Measurements from ENCODE around the gene NFATC3.
A peak's percentile ranks its signal among the peaks of the same experiment; 100 is the strongest.

Gene NFATC3

DNA sequence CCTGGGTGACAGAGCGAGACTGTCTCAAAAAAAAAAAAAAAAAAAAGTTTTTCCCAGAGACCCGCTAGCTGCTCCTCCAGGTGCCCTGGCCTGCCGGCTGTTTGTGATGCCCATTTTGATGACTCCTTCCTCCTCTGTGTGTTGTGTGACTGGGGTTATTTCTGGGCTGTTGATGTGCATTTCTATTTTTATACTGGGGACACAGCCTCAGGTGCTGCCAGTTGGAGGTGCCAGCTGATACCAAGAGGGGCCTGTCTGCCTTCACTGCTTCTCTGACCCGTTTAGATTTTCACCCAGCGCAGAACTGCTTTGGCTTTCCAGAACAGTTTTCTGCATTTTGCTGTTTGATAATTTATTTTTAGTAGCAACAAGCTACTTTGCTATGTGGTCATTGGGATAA lies 166.7 kb downstream of the NFATC3 start:
- DNase-seq = no peak

- no peak for DNase-seq
Measured at GRCh38 chr16:68252383-68252782, 167.2 kb downstream of the NFATC3 start.

- no peak for DNase-seq
Measured at GRCh38 chr16:68253721-68254120, 168.6 kb downstream of the NFATC3 start.

- DNase-seq = no peak
Measured at GRCh38 chr16:68255712-68256111, 170.5 kb downstream of the NFATC3 start.

- no peak for DNase-seq
Measured at GRCh38 chr16:68257251-68257905, 172.2 kb downstream of the NFATC3 start.

- DNase-seq = peak; percentile 45
Measured at GRCh38 chr16:68257906-68258800, 173.0 kb downstream of the NFATC3 start.

- DNase-seq = no peak
Measured at GRCh38 chr16:68259007-68259825, 174.0 kb downstream of the NFATC3 start.

DNA sequence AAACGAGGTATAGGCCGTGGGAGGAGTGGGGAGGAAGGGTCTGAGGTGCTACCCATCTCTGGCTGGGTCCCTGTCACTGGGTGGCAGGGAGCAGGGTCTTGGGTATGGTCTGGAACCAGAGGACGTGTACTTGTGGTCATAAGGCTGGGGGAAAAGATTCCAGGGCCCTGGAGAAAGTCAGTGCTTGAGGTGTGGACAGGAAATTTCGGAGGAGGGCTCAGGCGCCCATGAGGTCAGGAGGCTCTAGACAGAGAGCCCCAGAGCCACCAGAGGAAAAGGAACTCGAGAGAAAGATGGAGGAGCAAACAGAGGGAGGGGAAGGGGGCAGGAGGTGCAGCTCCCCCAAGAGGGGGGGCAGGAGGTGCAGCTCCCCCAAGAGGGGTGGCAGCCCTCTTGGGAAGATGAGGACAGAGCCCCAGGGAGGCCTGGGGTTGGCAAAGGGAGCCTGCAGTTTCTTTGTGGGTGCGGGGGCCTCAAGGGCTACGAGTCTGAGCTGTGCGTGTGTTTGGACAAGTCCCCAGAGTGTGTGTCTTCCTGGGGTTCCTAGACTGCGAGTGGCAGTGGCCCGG lies 178.5 kb downstream of the NFATC3 start:
- DNase-seq = no peak

DNA sequence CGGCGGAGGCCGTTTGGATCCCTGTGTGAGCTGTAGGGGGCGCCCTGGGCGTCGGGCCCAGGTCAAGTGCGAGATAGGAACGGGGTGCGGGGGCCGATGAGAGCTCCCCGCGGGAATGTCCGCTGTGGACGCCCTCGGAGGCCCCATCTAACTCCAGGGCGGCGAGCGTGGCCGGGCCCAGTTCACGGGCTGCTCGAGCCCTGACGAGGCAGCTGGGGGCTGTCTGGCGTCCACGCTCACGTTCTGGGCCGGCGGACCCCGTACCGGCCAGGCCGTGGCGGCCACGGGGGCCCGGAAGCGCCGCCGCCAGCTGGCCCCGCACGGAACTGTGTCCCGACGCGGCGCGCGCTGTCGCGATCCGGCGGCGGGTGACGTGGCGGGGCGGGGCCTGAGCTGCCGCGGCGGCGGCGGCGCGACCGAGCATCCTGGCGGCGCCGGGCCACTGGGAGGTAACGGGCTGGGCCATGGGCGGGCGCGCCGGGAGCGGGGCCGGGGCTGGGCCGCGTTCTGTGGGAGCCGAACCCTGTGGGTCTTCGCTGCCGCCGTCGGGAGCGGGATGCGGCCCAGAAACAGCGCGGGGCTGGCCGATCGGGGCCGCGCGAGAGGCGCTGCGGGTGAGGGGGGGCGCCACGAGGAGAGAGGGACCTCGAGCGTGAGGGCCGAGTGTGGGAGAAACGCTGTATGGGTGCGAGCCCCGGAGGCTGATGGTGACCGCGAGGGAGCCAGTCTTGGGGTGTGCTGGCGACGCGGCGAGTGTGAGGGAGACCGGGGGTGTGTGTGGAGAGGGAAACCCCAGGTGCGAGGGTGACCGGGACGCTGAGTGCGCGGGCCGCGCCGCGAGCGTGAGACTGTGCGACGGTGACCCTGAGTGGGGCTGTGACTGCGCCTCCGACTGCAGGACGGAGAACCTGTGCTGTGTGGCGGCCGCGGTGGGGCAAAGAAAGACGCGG lies 179.2 kb downstream of the NFATC3 start, which contains the start of gene SLC7A6:
TSS of gene SLC7A6 (plus strand) at position 399 of the 950 bp plus-strand sequence. CDS start 10,201 bp downstream, outside the sequence.
- DNase-seq = peak; percentile 83

- DNase-seq = peak; percentile 79
Measured at GRCh38 chr16:68265078-68265920, 180.1 kb downstream of the NFATC3 start.

DNA sequence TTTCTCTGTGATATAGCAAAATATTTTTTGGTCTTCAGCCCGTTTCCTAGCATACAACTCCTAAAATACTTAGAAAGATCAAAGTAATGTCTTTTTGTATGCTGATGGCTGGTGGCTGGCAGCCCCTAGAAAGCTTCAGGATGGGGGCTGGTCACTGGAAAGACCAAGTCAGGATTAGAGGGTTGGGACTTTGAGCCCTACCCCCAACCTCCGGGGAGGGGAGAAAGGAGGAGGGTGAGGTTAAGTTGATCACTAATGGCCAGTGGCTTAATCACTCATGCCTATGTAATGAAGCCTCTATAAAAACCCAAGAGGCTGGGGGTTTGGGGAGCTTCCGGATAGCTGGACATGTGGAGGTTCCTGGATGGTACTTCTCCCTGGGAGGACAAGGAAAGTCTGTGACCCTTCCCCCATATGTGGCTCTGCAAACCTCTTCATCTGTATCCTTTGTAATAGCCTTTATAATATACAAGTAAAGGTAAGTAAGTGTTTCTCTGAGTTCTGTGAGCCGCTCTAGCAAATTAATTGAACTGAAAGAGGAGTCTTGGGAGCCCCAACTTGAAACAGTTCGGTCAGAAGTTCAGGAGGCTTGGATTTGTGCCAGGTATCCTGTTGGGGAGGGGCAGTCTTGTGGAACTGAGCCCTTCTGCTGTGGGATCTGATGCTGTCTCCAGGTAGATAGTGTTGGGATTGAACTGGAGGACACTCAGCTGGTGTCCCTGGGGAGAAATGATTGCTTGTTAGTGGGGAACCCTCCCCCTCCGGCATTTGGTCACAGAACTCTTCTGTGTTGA lies 182.6 kb downstream of the NFATC3 start:
- DNase-seq = no peak

DNA sequence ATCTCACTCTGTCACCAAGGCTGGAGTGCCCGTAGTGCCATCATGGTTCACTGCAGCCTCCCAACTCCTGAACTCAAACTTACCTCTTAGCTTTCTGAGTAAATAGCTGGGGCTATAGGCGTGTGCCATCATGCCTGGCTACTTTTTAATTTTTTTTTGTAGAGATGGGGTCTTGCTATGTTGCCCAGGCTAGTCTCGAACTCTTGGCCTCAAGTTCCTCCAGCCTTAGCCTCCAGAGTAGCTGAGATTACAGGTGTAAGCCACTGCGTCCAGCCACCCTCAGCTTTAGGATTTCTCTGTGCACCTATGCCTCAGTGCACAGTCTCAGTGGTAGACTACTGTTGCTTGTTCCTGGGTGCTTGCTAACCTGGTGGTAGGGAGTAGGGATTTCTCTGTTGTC lies 184.6 kb downstream of the NFATC3 start:
- DNase-seq = no peak

- no peak for DNase-seq
Measured at GRCh38 chr16:68270353-68270752, 185.2 kb downstream of the NFATC3 start.

DNA sequence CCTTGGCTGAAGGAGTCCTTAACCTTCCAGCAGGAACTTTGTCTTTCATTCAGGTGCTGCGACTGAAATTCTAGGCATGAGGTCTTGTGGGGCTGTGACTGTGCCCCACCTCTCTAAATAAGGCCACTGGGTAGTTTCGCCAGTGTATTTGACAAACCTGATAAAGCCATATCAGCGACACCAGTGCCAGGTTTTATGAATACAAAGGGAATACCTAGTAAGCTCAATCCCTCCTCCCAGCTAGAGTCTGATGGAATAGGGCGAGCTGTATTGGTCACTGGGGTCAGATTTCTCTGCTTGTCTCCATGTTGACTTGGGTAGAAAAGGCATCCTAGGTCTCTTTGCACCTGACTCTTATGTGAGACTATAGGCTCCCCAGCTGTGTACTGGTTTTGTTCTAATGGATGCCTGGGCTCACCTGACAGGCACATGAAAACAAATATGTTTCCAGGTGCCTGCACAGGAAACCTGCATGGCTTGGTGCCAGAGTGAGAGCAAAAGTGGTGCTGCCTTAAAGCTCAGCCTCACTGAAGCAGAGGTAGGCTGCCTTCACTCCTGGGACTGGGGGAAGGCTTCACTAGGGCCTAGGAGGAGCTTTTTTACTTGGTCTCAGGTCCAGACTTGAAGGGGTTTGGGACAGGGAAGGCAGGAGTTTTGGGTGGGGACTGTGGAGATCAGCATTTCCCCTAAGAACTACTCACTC lies 187.5 kb downstream of the NFATC3 start:
- no peak for DNase-seq

GRCh38 chr16:68273459-68273858 lies 188.3 kb downstream of the NFATC3 start:
- DNase-seq = no peak

- no peak for DNase-seq
Measured at GRCh38 chr16:68273896-68274295, 188.7 kb downstream of the NFATC3 start.

- DNase-seq = no peak
Measured at GRCh38 chr16:68274441-68274840, 189.3 kb downstream of the NFATC3 start.

GRCh38 chr16:68275611-68276191 lies 190.5 kb downstream of the NFATC3 start:
- no peak for DNase-seq
